ENCODE data around the gene TXNRD1.

TXNRD1 gene

GRCh38 chr12:104242546-104243206 lies 27.1 kb downstream of the TXNRD1 start:
- H3K27ac ChIP-seq (ENCODE audit: low read depth, low read length, severe bottlenecking): no peak overlapping the region
- no peaks in the 10 kb centered on the region for H3K4me1 ChIP-seq (ENCODE audit: control insufficient read depth, insufficient read depth, low read length, poor library complexity, severe bottlenecking)
- WGBS, 2 experiments (ENCODE audit: insufficient coverage in 2 of 2): 0 to 100% methylated on average over 1 of the region's 3 CpGs
- no peaks in the 10 kb centered on the region for H3K36me3 ChIP-seq (ENCODE audit: control insufficient read depth, insufficient read depth, low read length)
- no peak overlapping the region for H3K4me3 ChIP-seq (ENCODE audit: extremely low read depth, insufficient read depth, low read length, poor library complexity, severe bottlenecking)
- H3K9me3 ChIP-seq (ENCODE audit: control insufficient read depth, low read length): no peaks in the 10 kb centered on the region

GRCh38 chr12:104243551-104243950 lies 28.0 kb downstream of the TXNRD1 start:
- WGBS, 2 experiments (ENCODE audit: insufficient coverage in 2 of 2): 62 to 68% methylated on average over 4 of the region's 4 CpGs
- Histone ChIP-seq H3K4me1 (ENCODE audit: control insufficient read depth, insufficient read depth, low read length, poor library complexity, severe bottlenecking) (no peaks in the 10 kb centered on the region), H3K36me3 (ENCODE audit: control insufficient read depth, insufficient read depth, low read length) (no peaks in the 10 kb centered on the region), H3K27ac (ENCODE audit: low read depth, low read length, severe bottlenecking) (no peak overlapping the region), H3K4me3 (ENCODE audit: extremely low read depth, insufficient read depth, low read length, poor library complexity, severe bottlenecking) (no peak overlapping the region), H3K9me3 (ENCODE audit: control insufficient read depth, low read length) (no peaks in the 10 kb centered on the region)

- no peaks in the 10 kb centered on the region for H3K4me1 ChIP-seq (ENCODE audit: control insufficient read depth, insufficient read depth, low read length, poor library complexity, severe bottlenecking)
- H3K4me3 ChIP-seq (ENCODE audit: extremely low read depth, insufficient read depth, low read length, poor library complexity, severe bottlenecking): no peak overlapping the region
- no peaks in the 10 kb centered on the region for H3K36me3 ChIP-seq (ENCODE audit: control insufficient read depth, insufficient read depth, low read length)
- no peaks in the 10 kb centered on the region for H3K9me3 ChIP-seq (ENCODE audit: control insufficient read depth, low read length)
- H3K27ac ChIP-seq (ENCODE audit: low read depth, low read length, severe bottlenecking): no peak overlapping the region
- 80 to 100% methylated on average over 1 of the region's 1 CpG for WGBS, 2 experiments (ENCODE audit: insufficient coverage in 2 of 2)
Measured at GRCh38 chr12:104243971-104244370, 28.4 kb downstream of the TXNRD1 start.

GRCh38 chr12:104247698-104248097 lies 32.1 kb downstream of the TXNRD1 start:
- no peaks in the 10 kb centered on the region for H3K36me3 ChIP-seq (ENCODE audit: control insufficient read depth, insufficient read depth, low read length)
- no peak overlapping the region for H3K4me3 ChIP-seq (ENCODE audit: extremely low read depth, insufficient read depth, low read length, poor library complexity, severe bottlenecking)
- H3K4me1 ChIP-seq (ENCODE audit: control insufficient read depth, insufficient read depth, low read length, poor library complexity, severe bottlenecking): no peaks in the 10 kb centered on the region
- H3K27ac ChIP-seq (ENCODE audit: low read depth, low read length, severe bottlenecking): no peak overlapping the region
- WGBS, 2 experiments (ENCODE audit: insufficient coverage in 2 of 2): 76 to 95% methylated on average over 3 to 5 of the region's 5 CpGs
- H3K9me3 ChIP-seq (ENCODE audit: control insufficient read depth, low read length): no peaks in the 10 kb centered on the region

GRCh38 chr12:104248444-104248843 lies 32.9 kb downstream of the TXNRD1 start:
- Histone ChIP-seq H3K4me1 (ENCODE audit: control insufficient read depth, insufficient read depth, low read length, poor library complexity, severe bottlenecking) (no peaks in the 10 kb centered on the region), H3K36me3 (ENCODE audit: control insufficient read depth, insufficient read depth, low read length) (no peaks in the 10 kb centered on the region), H3K4me3 (ENCODE audit: extremely low read depth, insufficient read depth, low read length, poor library complexity, severe bottlenecking) (no peak overlapping the region), H3K27ac (ENCODE audit: low read depth, low read length, severe bottlenecking) (no peak overlapping the region), H3K9me3 (ENCODE audit: control insufficient read depth, low read length) (no peaks in the 10 kb centered on the region)
- 60 to 71% methylated on average over 2 to 4 of the region's 8 CpGs for WGBS, 2 experiments (ENCODE audit: insufficient coverage in 2 of 2)

- H3K4me3 ChIP-seq (ENCODE audit: extremely low read depth, insufficient read depth, low read length, poor library complexity, severe bottlenecking): no peak overlapping the region
- no peaks in the 10 kb centered on the region for H3K4me1 ChIP-seq (ENCODE audit: control insufficient read depth, insufficient read depth, low read length, poor library complexity, severe bottlenecking)
- H3K36me3 ChIP-seq (ENCODE audit: control insufficient read depth, insufficient read depth, low read length): no peaks in the 10 kb centered on the region
- no peak overlapping the region for H3K27ac ChIP-seq (ENCODE audit: low read depth, low read length, severe bottlenecking)
- no peaks in the 10 kb centered on the region for H3K9me3 ChIP-seq (ENCODE audit: control insufficient read depth, low read length)
- 50% methylated on average over 1 of the region's 3 CpGs; no CpG with 5 or more reads in 1 of the 2 experiments for WGBS, 2 experiments (ENCODE audit: insufficient coverage in 2 of 2)
Measured at GRCh38 chr12:104249017-104249416, 33.4 kb downstream of the TXNRD1 start.

- H3K36me3 ChIP-seq (ENCODE audit: control insufficient read depth, insufficient read depth, low read length): no peaks in the 10 kb centered on the region
- no peak overlapping the region for H3K4me3 ChIP-seq (ENCODE audit: extremely low read depth, insufficient read depth, low read length, poor library complexity, severe bottlenecking)
- H3K4me1 ChIP-seq (ENCODE audit: control insufficient read depth, insufficient read depth, low read length, poor library complexity, severe bottlenecking): no peaks in the 10 kb centered on the region
- no peak overlapping the region for H3K27ac ChIP-seq (ENCODE audit: low read depth, low read length, severe bottlenecking)
- WGBS, 2 experiments (ENCODE audit: insufficient coverage in 2 of 2): no CpG with 5 or more reads among the region's 4 CpGs
- H3K9me3 ChIP-seq (ENCODE audit: control insufficient read depth, low read length): no peaks in the 10 kb centered on the region
Measured at GRCh38 chr12:104249898-104250297, 34.3 kb downstream of the TXNRD1 start.

GRCh38 chr12:104250366-104251125 lies 35.0 kb downstream of the TXNRD1 start:
- Histone ChIP-seq H3K36me3 (ENCODE audit: control insufficient read depth, insufficient read depth, low read length) (no peaks in the 10 kb centered on the region), H3K27ac (ENCODE audit: low read depth, low read length, severe bottlenecking) (no peak overlapping the region), H3K4me1 (ENCODE audit: control insufficient read depth, insufficient read depth, low read length, poor library complexity, severe bottlenecking) (no peaks in the 10 kb centered on the region), H3K9me3 (ENCODE audit: control insufficient read depth, low read length) (no peaks in the 10 kb centered on the region), H3K4me3 (ENCODE audit: extremely low read depth, insufficient read depth, low read length, poor library complexity, severe bottlenecking) (no peak overlapping the region)
- WGBS, 2 experiments (ENCODE audit: insufficient coverage in 2 of 2): 100% methylated on average over 1 of the region's 2 CpGs

- Histone ChIP-seq H3K4me3 (ENCODE audit: extremely low read depth, insufficient read depth, low read length, poor library complexity, severe bottlenecking) (no peak overlapping the region), H3K9me3 (ENCODE audit: control insufficient read depth, low read length) (no peaks in the 10 kb centered on the region), H3K27ac (ENCODE audit: low read depth, low read length, severe bottlenecking) (no peak overlapping the region), H3K36me3 (ENCODE audit: control insufficient read depth, insufficient read depth, low read length) (no peaks in the 10 kb centered on the region), H3K4me1 (ENCODE audit: control insufficient read depth, insufficient read depth, low read length, poor library complexity, severe bottlenecking) (no peaks in the 10 kb centered on the region)
Measured at GRCh38 chr12:104257913-104258472, 42.4 kb downstream of the TXNRD1 start.

GRCh38 chr12:104258476-104259067 lies 43.0 kb downstream of the TXNRD1 start:
- no peaks in the 10 kb centered on the region for H3K9me3 ChIP-seq (ENCODE audit: control insufficient read depth, low read length)
- no peaks in the 10 kb centered on the region for H3K36me3 ChIP-seq (ENCODE audit: control insufficient read depth, insufficient read depth, low read length)
- no peak overlapping the region for H3K4me3 ChIP-seq (ENCODE audit: extremely low read depth, insufficient read depth, low read length, poor library complexity, severe bottlenecking)
- WGBS, 2 experiments (ENCODE audit: insufficient coverage in 2 of 2): 94% methylated on average over 2 of the region's 2 CpGs; no CpG with 5 or more reads in 1 of the 2 experiments
- H3K27ac ChIP-seq (ENCODE audit: low read depth, low read length, severe bottlenecking): no peak overlapping the region
- H3K4me1 ChIP-seq (ENCODE audit: control insufficient read depth, insufficient read depth, low read length, poor library complexity, severe bottlenecking): no peaks in the 10 kb centered on the region

Measured in mesodermal cell (in vitro differentiated cells).